Fibroblast of lung (primary cell): ENCODE data around the gene HPN.

Experiments used
- CTCF ChIP-seq, 2 donors: IDR thresholded peaks in 1 of 2; conservative IDR thresholded peaks in 1 of 2; 1 replicate in 1 of 2; 2 replicates in 1 of 2; pipeline ENCODE4 v1.5.1; 2011 to 2012; ENCODE audit warnings: low read length in 2 of 2, control low read depth in 1 of 2, inconsistent platforms in 1 of 2, low read depth in 1 of 2, mild to moderate bottlenecking in 1 of 2
- EZH2 ChIP-seq: IDR thresholded peaks from 2 replicates; pipeline ENCODE4 v1.5.1; 2012; ENCODE audit warnings: low read length, control low read depth, mild to moderate bottlenecking; ENCODE audit errors: missing control alignments

- TF ChIP-seq CTCF (conservative IDR thresholded peaks at IDR 0.05 in 1 of 2, IDR thresholded peaks at IDR 0.05 in 1 of 2; ENCODE audit: low read depth in 1 of 2, low read length in 2 of 2) (no peak), EZH2 (no peak)
These were observed 22.7 kb downstream of the HPN start for GRCh38 chr19:35063940-35064818.
